HEK293 (cell line): ENCODE measurements around the gene MYL7.

Source experiments
- BCL6B ChIP-seq: fragments of 450-650 bp; formaldehyde crosslinking; IDR thresholded peaks from 2 replicates; pipeline ENCODE4 v1.5.1; 2017; ENCODE audit warnings: missing biosample characterization, missing genetic modification characterization
- GFI1B ChIP-seq: fragments of 450-650 bp; formaldehyde crosslinking; IDR thresholded peaks from 2 replicates; pipeline ENCODE4 v1.5.1; 2016; ENCODE audit warnings: missing biosample characterization, missing genetic modification characterization
- GLI2 ChIP-seq: fragments of 450-650 bp; formaldehyde crosslinking; IDR thresholded peaks from 2 replicates; pipeline ENCODE4; 2017; ENCODE audit warnings: missing biosample characterization, missing genetic modification characterization, low read depth, borderline replicate concordance
- KLF7 ChIP-seq: fragments of 450-650 bp; formaldehyde crosslinking; IDR thresholded peaks from 2 replicates; pipeline ENCODE4 v1.5.1; 2016; ENCODE audit warnings: missing biosample characterization, missing genetic modification characterization, borderline replicate concordance
- PRDM1 ChIP-seq: fragments of 450-650 bp; formaldehyde crosslinking; IDR thresholded peaks from 2 replicates; pipeline ENCODE4; 2016; ENCODE audit warnings: missing biosample characterization, missing genetic modification characterization
- SETDB1 ChIP-seq: IDR thresholded peaks from one replicate; pipeline ENCODE4 v1.6.1; 2017; ENCODE audit warnings: mild to moderate bottlenecking, low read length, moderate library complexity, mixed read lengths; ENCODE audit not compliant: insufficient read length
- TRIM28 ChIP-seq: IDR thresholded peaks from 2 replicates; pipeline ENCODE4 v1.6.1; 2011; ENCODE audit warnings: low read length, control low read depth, borderline replicate concordance
- ZBTB8A ChIP-seq: fragments of 450-650 bp; formaldehyde crosslinking; IDR thresholded peaks from 2 replicates; pipeline ENCODE4 v1.5.1; 2016; ENCODE audit warnings: missing biosample characterization, missing genetic modification characterization
- ZFHX2 ChIP-seq: fragments of 450-650 bp; formaldehyde crosslinking; conservative IDR thresholded peaks from 2 replicates; pipeline ENCODE4 v1.5.1; 2016; ENCODE audit warnings: missing biosample characterization, missing genetic modification characterization
- ZNF10 ChIP-seq: fragments of 450-650 bp; formaldehyde crosslinking; IDR thresholded peaks from 2 replicates; pipeline ENCODE4 v1.5.1; 2017; ENCODE audit warnings: missing biosample characterization, missing genetic modification characterization
- ZNF112 ChIP-seq: fragments of 450-650 bp; formaldehyde crosslinking; IDR thresholded peaks from 2 replicates; pipeline ENCODE4 v1.5.0; 2017; ENCODE audit warnings: missing biosample characterization, missing genetic modification characterization
- ZNF133 ChIP-seq: fragments of 450-650 bp; formaldehyde crosslinking; IDR thresholded peaks from 2 replicates; pipeline ENCODE4 v1.5.1; 2016; ENCODE audit warnings: missing biosample characterization, missing genetic modification characterization
- ZNF155 ChIP-seq: fragments of 450-650 bp; formaldehyde crosslinking; IDR thresholded peaks from 2 replicates; pipeline ENCODE4 v1.5.1; 2016; ENCODE audit warnings: missing biosample characterization, missing genetic modification characterization
- ZNF16 ChIP-seq: fragments of 450-650 bp; formaldehyde crosslinking; IDR thresholded peaks from 2 replicates; pipeline ENCODE4 v1.5.1; 2016; ENCODE audit warnings: low read depth, missing biosample characterization, missing genetic modification characterization
- ZNF184 ChIP-seq: fragments of 450-650 bp; IDR thresholded peaks from 2 replicates; pipeline ENCODE4 v1.5.1; 2018; ENCODE audit warnings: missing biosample characterization, mild to moderate bottlenecking, missing genetic modification characterization
- ZNF2 ChIP-seq: fragments of 450-650 bp; formaldehyde crosslinking; IDR thresholded peaks from 2 replicates; pipeline ENCODE4 v1.5.1; 2016; ENCODE audit warnings: missing biosample characterization, missing genetic modification characterization
- ZNF221 ChIP-seq: fragments of 450-650 bp; formaldehyde crosslinking; IDR thresholded peaks from 2 replicates; pipeline ENCODE4 v1.5.1; 2017; ENCODE audit warnings: missing biosample characterization, missing genetic modification characterization, borderline replicate concordance
- ZNF223 ChIP-seq: fragments of 450-650 bp; formaldehyde crosslinking; IDR thresholded peaks from 2 replicates; pipeline ENCODE4 v1.5.1; 2016; ENCODE audit warnings: missing biosample characterization, missing genetic modification characterization
- ZNF239 ChIP-seq: fragments of 450-650 bp; formaldehyde crosslinking; IDR thresholded peaks from 2 replicates; pipeline ENCODE4 v1.5.1; 2016; ENCODE audit warnings: missing biosample characterization, missing genetic modification characterization
- ZNF354C ChIP-seq: fragments of 450-650 bp; formaldehyde crosslinking; IDR thresholded peaks from 2 replicates; pipeline ENCODE4 v1.5.1; 2016; ENCODE audit warnings: missing biosample characterization, missing genetic modification characterization, low read depth, borderline replicate concordance
- ZNF549 ChIP-seq: fragments of 450-650 bp; IDR thresholded peaks from 2 replicates; pipeline ENCODE4 v1.5.1; 2018; ENCODE audit warnings: missing biosample characterization, missing genetic modification characterization, mild to moderate bottlenecking, inconsistent platforms, moderate library complexity
- ZNF701 ChIP-seq: fragments of 450-650 bp; formaldehyde crosslinking; IDR thresholded peaks from 2 replicates; pipeline ENCODE4 v1.5.1; 2016; ENCODE audit warnings: missing biosample characterization, missing genetic modification characterization
- ZNF707 ChIP-seq: fragments of 450-650 bp; formaldehyde crosslinking; IDR thresholded peaks from 2 replicates; pipeline ENCODE4 v1.5.1; 2016; ENCODE audit warnings: missing biosample characterization, missing genetic modification characterization
- ZSCAN5A ChIP-seq: fragments of 450-650 bp; formaldehyde crosslinking; IDR thresholded peaks from 2 replicates; pipeline ENCODE4 v1.5.1; 2016; ENCODE audit warnings: missing biosample characterization, missing genetic modification characterization
- TF ChIP-seq, protein P1 (sequence below): fragments of 450-650 bp; formaldehyde crosslinking; IDR thresholded peaks from 2 replicates; pipeline ENCODE4 v1.5.1; 2017; ENCODE audit warnings: missing biosample characterization, missing genetic modification characterization
- TF ChIP-seq, protein P2 (sequence below): fragments of 450-650 bp; formaldehyde crosslinking; IDR thresholded peaks from 2 replicates; pipeline ENCODE4 v1.5.1; 2016; ENCODE audit warnings: missing biosample characterization, missing genetic modification characterization
- TF ChIP-seq, protein P3 (sequence below): fragments of 450-650 bp; formaldehyde crosslinking; IDR thresholded peaks from 2 replicates; pipeline ENCODE4 v1.5.1; 2016; ENCODE audit warnings: missing biosample characterization, missing genetic modification characterization
- TF ChIP-seq, protein P4 (sequence below): fragments of 450-650 bp; formaldehyde crosslinking; IDR thresholded peaks from 2 replicates; pipeline ENCODE4 v1.5.1; 2016; ENCODE audit warnings: missing biosample characterization, missing genetic modification characterization

Gene MYL7

GRCh38 chr7:44177570-44178131 is 36.5 kb upstream of the MYL7 start (continued):
- no peak for TF ChIP-seq ZNF184 (tag by site-specific recombination)
- TF ChIP-seq ZNF10 (tag by site-specific recombination): peak; percentile 55
- TF ChIP-seq ZNF221 (tag by site-specific recombination): no peak
- TF ChIP-seq ZNF112 (tag by site-specific recombination): no peak
- TF ChIP-seq ZNF239 (tag by site-specific recombination): no peak
- no peak for TF ChIP-seq PRDM1
- no peak for TF ChIP-seq GLI2 (tag by site-specific recombination)
- TF ChIP-seq TRIM28: no peak
- TF ChIP-seq ZFHX2 (tag by site-specific recombination): peak; percentile 68; the same call in 1 of the 2 replicates
- peak; percentile 48 for TF ChIP-seq ZBTB8A (tag by site-specific recombination)
- TF ChIP-seq ZNF155 (tag by site-specific recombination): no peak
- no peak for TF ChIP-seq ZSCAN5A (tag by site-specific recombination)
- TF ChIP-seq, protein P1, sequence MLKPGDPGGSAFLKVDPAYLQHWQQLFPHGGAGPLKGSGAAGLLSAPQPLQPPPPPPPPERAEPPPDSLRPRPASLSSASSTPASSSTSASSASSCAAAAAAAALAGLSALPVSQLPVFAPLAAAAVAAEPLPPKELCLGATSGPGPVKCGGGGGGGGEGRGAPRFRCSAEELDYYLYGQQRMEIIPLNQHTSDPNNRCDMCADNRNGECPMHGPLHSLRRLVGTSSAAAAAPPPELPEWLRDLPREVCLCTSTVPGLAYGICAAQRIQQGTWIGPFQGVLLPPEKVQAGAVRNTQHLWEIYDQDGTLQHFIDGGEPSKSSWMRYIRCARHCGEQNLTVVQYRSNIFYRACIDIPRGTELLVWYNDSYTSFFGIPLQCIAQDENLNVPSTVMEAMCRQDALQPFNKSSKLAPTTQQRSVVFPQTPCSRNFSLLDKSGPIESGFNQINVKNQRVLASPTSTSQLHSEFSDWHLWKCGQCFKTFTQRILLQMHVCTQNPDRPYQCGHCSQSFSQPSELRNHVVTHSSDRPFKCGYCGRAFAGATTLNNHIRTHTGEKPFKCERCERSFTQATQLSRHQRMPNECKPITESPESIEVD (tag by site-specific recombination): no peak; the same call in 1 of the 2 replicates
- TF ChIP-seq, protein P2, sequence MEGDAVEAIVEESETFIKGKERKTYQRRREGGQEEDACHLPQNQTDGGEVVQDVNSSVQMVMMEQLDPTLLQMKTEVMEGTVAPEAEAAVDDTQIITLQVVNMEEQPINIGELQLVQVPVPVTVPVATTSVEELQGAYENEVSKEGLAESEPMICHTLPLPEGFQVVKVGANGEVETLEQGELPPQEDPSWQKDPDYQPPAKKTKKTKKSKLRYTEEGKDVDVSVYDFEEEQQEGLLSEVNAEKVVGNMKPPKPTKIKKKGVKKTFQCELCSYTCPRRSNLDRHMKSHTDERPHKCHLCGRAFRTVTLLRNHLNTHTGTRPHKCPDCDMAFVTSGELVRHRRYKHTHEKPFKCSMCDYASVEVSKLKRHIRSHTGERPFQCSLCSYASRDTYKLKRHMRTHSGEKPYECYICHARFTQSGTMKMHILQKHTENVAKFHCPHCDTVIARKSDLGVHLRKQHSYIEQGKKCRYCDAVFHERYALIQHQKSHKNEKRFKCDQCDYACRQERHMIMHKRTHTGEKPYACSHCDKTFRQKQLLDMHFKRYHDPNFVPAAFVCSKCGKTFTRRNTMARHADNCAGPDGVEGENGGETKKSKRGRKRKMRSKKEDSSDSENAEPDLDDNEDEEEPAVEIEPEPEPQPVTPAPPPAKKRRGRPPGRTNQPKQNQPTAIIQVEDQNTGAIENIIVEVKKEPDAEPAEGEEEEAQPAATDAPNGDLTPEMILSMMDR: no peak
- TF ChIP-seq ZNF354C: no peak
- TF ChIP-seq, protein P3, sequence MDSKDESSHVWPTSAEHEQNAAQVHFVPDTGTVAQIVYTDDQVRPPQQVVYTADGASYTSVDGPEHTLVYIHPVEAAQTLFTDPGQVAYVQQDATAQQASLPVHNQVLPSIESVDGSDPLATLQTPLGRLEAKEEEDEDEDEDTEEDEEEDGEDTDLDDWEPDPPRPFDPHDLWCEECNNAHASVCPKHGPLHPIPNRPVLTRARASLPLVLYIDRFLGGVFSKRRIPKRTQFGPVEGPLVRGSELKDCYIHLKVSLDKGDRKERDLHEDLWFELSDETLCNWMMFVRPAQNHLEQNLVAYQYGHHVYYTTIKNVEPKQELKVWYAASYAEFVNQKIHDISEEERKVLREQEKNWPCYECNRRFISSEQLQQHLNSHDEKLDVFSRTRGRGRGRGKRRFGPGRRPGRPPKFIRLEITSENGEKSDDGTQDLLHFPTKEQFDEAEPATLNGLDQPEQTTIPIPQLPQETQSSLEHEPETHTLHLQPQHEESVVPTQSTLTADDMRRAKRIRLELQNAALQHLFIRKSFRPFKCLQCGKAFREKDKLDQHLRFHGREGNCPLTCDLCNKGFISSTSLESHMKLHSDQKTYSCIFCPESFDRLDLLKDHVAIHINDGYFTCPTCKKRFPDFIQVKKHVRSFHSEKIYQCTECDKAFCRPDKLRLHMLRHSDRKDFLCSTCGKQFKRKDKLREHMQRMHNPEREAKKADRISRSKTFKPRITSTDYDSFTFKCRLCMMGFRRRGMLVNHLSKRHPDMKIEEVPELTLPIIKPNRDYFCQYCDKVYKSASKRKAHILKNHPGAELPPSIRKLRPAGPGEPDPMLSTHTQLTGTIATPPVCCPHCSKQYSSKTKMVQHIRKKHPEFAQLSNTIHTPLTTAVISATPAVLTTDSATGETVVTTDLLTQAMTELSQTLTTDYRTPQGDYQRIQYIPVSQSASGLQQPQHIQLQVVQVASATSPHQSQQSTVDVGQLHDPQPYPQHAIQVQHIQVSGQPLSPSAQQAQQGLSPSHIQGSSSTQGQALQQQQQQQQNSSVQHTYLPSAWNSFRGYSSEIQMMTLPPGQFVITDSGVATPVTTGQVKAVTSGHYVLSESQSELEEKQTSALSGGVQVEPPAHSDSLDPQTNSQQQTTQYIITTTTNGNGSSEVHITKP (tag by site-specific recombination): peak; percentile 71
- no peak for TF ChIP-seq BCL6B (tag by site-specific recombination)
- TF ChIP-seq ZNF549 (tag by site-specific recombination): no peak
- TF ChIP-seq, protein P4, sequence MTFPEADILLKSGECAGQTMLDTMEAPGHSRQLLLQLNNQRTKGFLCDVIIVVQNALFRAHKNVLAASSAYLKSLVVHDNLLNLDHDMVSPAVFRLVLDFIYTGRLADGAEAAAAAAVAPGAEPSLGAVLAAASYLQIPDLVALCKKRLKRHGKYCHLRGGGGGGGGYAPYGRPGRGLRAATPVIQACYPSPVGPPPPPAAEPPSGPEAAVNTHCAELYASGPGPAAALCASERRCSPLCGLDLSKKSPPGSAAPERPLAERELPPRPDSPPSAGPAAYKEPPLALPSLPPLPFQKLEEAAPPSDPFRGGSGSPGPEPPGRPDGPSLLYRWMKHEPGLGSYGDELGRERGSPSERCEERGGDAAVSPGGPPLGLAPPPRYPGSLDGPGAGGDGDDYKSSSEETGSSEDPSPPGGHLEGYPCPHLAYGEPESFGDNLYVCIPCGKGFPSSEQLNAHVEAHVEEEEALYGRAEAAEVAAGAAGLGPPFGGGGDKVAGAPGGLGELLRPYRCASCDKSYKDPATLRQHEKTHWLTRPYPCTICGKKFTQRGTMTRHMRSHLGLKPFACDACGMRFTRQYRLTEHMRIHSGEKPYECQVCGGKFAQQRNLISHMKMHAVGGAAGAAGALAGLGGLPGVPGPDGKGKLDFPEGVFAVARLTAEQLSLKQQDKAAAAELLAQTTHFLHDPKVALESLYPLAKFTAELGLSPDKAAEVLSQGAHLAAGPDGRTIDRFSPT (tag by site-specific recombination): 0 out of 2 replicates have a peak, but pooled peaks have one; percentile 17
- TF ChIP-seq ZNF223 (tag by site-specific recombination): no peak
- TF ChIP-seq KLF7 (tag by site-specific recombination): no peak
- no peak for TF ChIP-seq ZNF707
- no peak for TF ChIP-seq ZNF2 (tag by site-specific recombination)
- no peak for TF ChIP-seq ZNF701 (tag by site-specific recombination)
- no peak for TF ChIP-seq GFI1B (tag by site-specific recombination)
- TF ChIP-seq ZNF133: no peak
- TF ChIP-seq ZNF16 (tag by site-specific recombination): no peak
- no peak for TF ChIP-seq SETDB1
